PFSK-1 (cell line): ENCODE measurements around the gene SEMA3C.

ENCODE experiments used
- FOXP2 ChIP-seq: optimal IDR thresholded peaks from 2 replicates; pipeline ENCODE3; 2011; ENCODE audit warnings: borderline replicate concordance, control low read depth, inconsistent platforms; ENCODE audit not compliant: insufficient read depth; ENCODE audit errors: extremely low read length, extremely low read depth
- POLR2AphosphoS5 ChIP-seq: IDR thresholded peaks from 2 replicates; pipeline ENCODE4 v1.6.1; 2012; ENCODE audit warnings: low read depth, mild to moderate bottlenecking, control low read depth, low read length, moderate library complexity
- REST ChIP-seq, 2 experiments: IDR thresholded peaks; 2 replicates each; pipeline versions ENCODE4 v1.6.1 to v1.8.0; 2011 to 2012; ENCODE audit warnings: low read depth in 2 of 2, low read length in 2 of 2, control low read depth in 1 of 2, inconsistent platforms in 1 of 2, mild to moderate bottlenecking in 1 of 2, moderate library complexity in 1 of 2; ENCODE audit not compliant: insufficient read depth in 1 of 2
- SIN3A ChIP-seq: IDR thresholded peaks from 2 replicates; pipeline ENCODE4 v1.6.1; 2012; ENCODE audit warnings: mild to moderate bottlenecking, low read length, moderate library complexity, borderline replicate concordance; ENCODE audit not compliant: insufficient read depth
- TAF1 ChIP-seq: IDR thresholded peaks from 2 replicates; pipeline ENCODE4 v1.6.1; 2012; ENCODE audit warnings: low read length, control low read depth, borderline replicate concordance; ENCODE audit not compliant: insufficient read depth

SEMA3C gene

GRCh38 chr7:80870813-80871212 is 48.0 kb downstream of the SEMA3C start:
- no peak for TF ChIP-seq POLR2AphosphoS5
- TF ChIP-seq SIN3A: no peak
- TF ChIP-seq FOXP2: no peak
- no peak for TF ChIP-seq REST (IDR thresholded peaks at IDR 0.05; ENCODE audit: insufficient read depth in 1 of 2, low read depth in 2 of 2, low read length in 2 of 2)
- no peak for TF ChIP-seq TAF1

- no peak for TF ChIP-seq POLR2AphosphoS5
- TF ChIP-seq FOXP2: no peak
- no peak for TF ChIP-seq TAF1
Observed at GRCh38 chr7:80869821-80870751, 48.8 kb downstream of the SEMA3C start.

- TF ChIP-seq FOXP2 (no peak), POLR2AphosphoS5 (no peak), SIN3A (no peak), TAF1 (no peak), REST (IDR thresholded peaks at IDR 0.05; ENCODE audit: insufficient read depth in 1 of 2, low read depth in 2 of 2, low read length in 2 of 2) (no peak)
Observed at GRCh38 chr7:80869106-80869784, 49.6 kb downstream of the SEMA3C start.

GRCh38 chr7:80868566-80868965 is 50.3 kb downstream of the SEMA3C start:
- TF ChIP-seq SIN3A (no peak), POLR2AphosphoS5 (no peak), REST (IDR thresholded peaks at IDR 0.05; ENCODE audit: insufficient read depth in 1 of 2, low read depth in 2 of 2, low read length in 2 of 2) (no peak), TAF1 (no peak), FOXP2 (no peak)

- TF ChIP-seq TAF1: no peak
- TF ChIP-seq SIN3A: no peak
- no peak for TF ChIP-seq REST (IDR thresholded peaks at IDR 0.05; ENCODE audit: insufficient read depth in 1 of 2, low read depth in 2 of 2, low read length in 2 of 2)
- TF ChIP-seq POLR2AphosphoS5: no peak
- TF ChIP-seq FOXP2: no peak
Observed at GRCh38 chr7:80860554-80860953, 58.3 kb downstream of the SEMA3C start.
